Measurements from ENCODE around the gene SNX24. TPM values are rescaled to one million over a fixed set of nuclear protein-coding genes. Genes with fewer than 3 reads are reported as not detected.
"Not testable (repeated sequence)": the region's sequence is repeated elsewhere in the genome, so short reads cannot be mapped to it uniquely, and the experiment has no call there.

Gene SNX24
- total and polyA plus RNA-seq, 4 donors: 15.0 to 39.4 (median 24.4) TPM

- Histone ChIP-seq H3K4me3 (no peak overlapping the region), H3K27me3 (ENCODE audit: control insufficient read depth in 3 of 3, insufficient read depth in 3 of 3, low read length in 2 of 3) (no peaks in the 10 kb centered on the region), H3K9ac (ENCODE audit: insufficient read depth in 1 of 2, low read length in 2 of 2) (no peak overlapping the region), H3K4me1 (ENCODE audit: control insufficient read depth in 5 of 5, insufficient read depth in 5 of 5, low read length in 5 of 5) (peaks cover 0 to 17% (median 11%) of the 10 kb centered on the region in 5 donors), H3K27ac (ENCODE audit: low read depth in 1 of 2, low read length in 1 of 2) (peak overlapping the region in 1 of 2 donors; percentile 44), H3K9me3 (ENCODE audit: control insufficient read depth in 4 of 4, insufficient read depth in 3 of 4, low read length in 3 of 4) (no peaks in the 10 kb centered on the region), H3K36me3 (ENCODE audit: control insufficient read depth in 4 of 4, insufficient read depth in 4 of 4, low read length in 4 of 4) (peaks cover 0 to 1% (median 0%) of the 10 kb centered on the region in 4 donors)
- WGBS, 2 donors: 78 to 89% methylated on average over 2 of the region's 2 CpGs
- TF ChIP-seq CTCF (IDR thresholded peaks at IDR 0.05; ENCODE audit: control extremely low read depth, extremely low read depth): no peak
- no peak for DNase-seq
- ATAC-seq (ENCODE audit: insufficient read depth, low FRiP score): no peak
Observed at GRCh38 chr5:122847687-122848081, 2.3 kb downstream of the SNX24 start.

- no peak overlapping the region for H3K27ac ChIP-seq (ENCODE audit: low read depth in 1 of 2, low read length in 1 of 2)
- peak; percentile 37 for ATAC-seq (ENCODE audit: insufficient read depth, low FRiP score)
- H3K36me3 ChIP-seq (ENCODE audit: control insufficient read depth in 4 of 4, insufficient read depth in 4 of 4, low read length in 4 of 4): peaks cover 0 to 1% (median 0%) of the 10 kb centered on the region in 4 donors
- H3K4me1 ChIP-seq (ENCODE audit: control insufficient read depth in 5 of 5, insufficient read depth in 5 of 5, low read length in 5 of 5): peaks cover 0 to 13% (median 9%) of the 10 kb centered on the region in 5 donors
- WGBS, 2 donors: 18 to 48% methylated on average over 1 of the region's 1 CpG
- no peak for TF ChIP-seq CTCF (IDR thresholded peaks at IDR 0.05; ENCODE audit: control extremely low read depth, extremely low read depth)
- H3K9ac ChIP-seq (ENCODE audit: insufficient read depth in 1 of 2, low read length in 2 of 2): no peak overlapping the region
- no peaks in the 10 kb centered on the region for H3K9me3 ChIP-seq (ENCODE audit: control insufficient read depth in 4 of 4, insufficient read depth in 3 of 4, low read length in 3 of 4)
- DNase-seq: peak in 2 of 3 donors; percentile 33 to 60
- no peaks in the 10 kb centered on the region for H3K27me3 ChIP-seq (ENCODE audit: control insufficient read depth in 3 of 3, insufficient read depth in 3 of 3, low read length in 2 of 3)
- no peak overlapping the region for H3K4me3 ChIP-seq
Observed at GRCh38 chr5:122849771-122850170, 4.4 kb downstream of the SNX24 start.

- 97% methylated on average over 8 of the region's 8 CpGs for WGBS, 2 donors
- not testable (repeated sequence) for DNase-seq; H3K9ac ChIP-seq (ENCODE audit: insufficient read depth in 1 of 2, low read length in 2 of 2); H3K27me3 ChIP-seq (ENCODE audit: control insufficient read depth in 3 of 3, insufficient read depth in 3 of 3, low read length in 2 of 3); H3K27ac ChIP-seq (ENCODE audit: low read depth in 1 of 2, low read length in 1 of 2); H3K9me3 ChIP-seq (ENCODE audit: control insufficient read depth in 4 of 4, insufficient read depth in 3 of 4, low read length in 3 of 4); H3K36me3 ChIP-seq (ENCODE audit: control insufficient read depth in 4 of 4, insufficient read depth in 4 of 4, low read length in 4 of 4); ATAC-seq (ENCODE audit: insufficient read depth, low FRiP score); H3K4me1 ChIP-seq (ENCODE audit: control insufficient read depth in 5 of 5, insufficient read depth in 5 of 5, low read length in 5 of 5); H3K4me3 ChIP-seq
Observed at GRCh38 chr5:122857538-122857937, 12.1 kb downstream of the SNX24 start.

- Histone ChIP-seq H3K4me3 (no peak overlapping the region), H3K9ac (ENCODE audit: insufficient read depth in 1 of 2, low read length in 2 of 2) (no peak overlapping the region), H3K27ac (ENCODE audit: low read depth in 1 of 2, low read length in 1 of 2) (no peak overlapping the region), H3K9me3 (ENCODE audit: control insufficient read depth in 4 of 4, insufficient read depth in 3 of 4, low read length in 3 of 4) (no peaks in the 10 kb centered on the region), H3K36me3 (ENCODE audit: control insufficient read depth in 4 of 4, insufficient read depth in 4 of 4, low read length in 4 of 4) (peaks cover 0 to 2% (median under 1%) of the 10 kb centered on the region in 4 donors), H3K27me3 (ENCODE audit: control insufficient read depth in 3 of 3, insufficient read depth in 3 of 3, low read length in 2 of 3) (no peaks in the 10 kb centered on the region), H3K4me1 (ENCODE audit: control insufficient read depth in 5 of 5, insufficient read depth in 5 of 5, low read length in 5 of 5) (peaks cover 0 to 3% (median 0%) of the 10 kb centered on the region in 5 donors)
- DNase-seq: peak in 1 of 3 donors; percentile 13
- no peak for ATAC-seq (ENCODE audit: insufficient read depth, low FRiP score)
- 65 to 78% methylated on average over 1 of the region's 1 CpG for WGBS, 2 donors
- TF ChIP-seq CTCF (IDR thresholded peaks at IDR 0.05; ENCODE audit: control extremely low read depth, extremely low read depth): no peak
Observed at GRCh38 chr5:122858451-122858850, 13.0 kb downstream of the SNX24 start.
